ENCODE data around the gene RNF2. TPM values are rescaled to one million over a fixed set of nuclear protein-coding genes. Genes with fewer than 3 reads are reported as not detected.
"Not testable (repeated sequence)": the region's sequence is repeated elsewhere in the genome, so short reads cannot be mapped to it uniquely, and the experiment has no call there.

RNF2 gene
- total RNA-seq, 1 donor from 2014 or later = 30.6 TPM

DNA sequence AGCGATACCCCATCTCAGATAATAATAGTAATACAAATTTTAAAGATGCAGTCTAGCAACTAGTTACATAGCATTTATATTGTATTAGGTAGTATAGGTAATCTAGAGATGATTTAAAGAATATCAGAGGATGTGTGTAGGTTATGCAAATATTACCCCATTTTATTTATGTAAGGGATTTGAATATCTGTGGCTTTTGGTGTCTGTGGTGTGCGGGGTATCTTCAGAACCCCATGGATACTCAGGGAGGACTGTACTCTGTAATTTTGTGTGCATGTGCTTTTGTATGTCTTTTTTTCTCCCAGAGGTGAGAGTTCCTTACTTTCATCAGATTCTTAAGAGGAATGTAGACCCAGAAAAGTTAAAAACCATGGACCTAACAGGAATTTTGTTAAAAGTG lies 12.8 kb downstream of the RNF2 start:
- Mint-ChIP-seq H3K36me3 (ENCODE audit: low read depth) (peaks cover 13% of the 10 kb centered on the region), H3K27me3 (ENCODE audit: low read depth) (no peaks in the 10 kb centered on the region), H3K4me1 (ENCODE audit: low read depth) (peaks cover 10% of the 10 kb centered on the region), H3K4me3 (ENCODE audit: low read depth) (no peak overlapping the region), H3K27ac (no peak overlapping the region), H3K9me3 (no peaks in the 10 kb centered on the region)
- DNase-seq (ENCODE audit: low spot score) = no peak
- intact Hi-C loops (cut with micrococcal nuclease) = no loop called here

DNA sequence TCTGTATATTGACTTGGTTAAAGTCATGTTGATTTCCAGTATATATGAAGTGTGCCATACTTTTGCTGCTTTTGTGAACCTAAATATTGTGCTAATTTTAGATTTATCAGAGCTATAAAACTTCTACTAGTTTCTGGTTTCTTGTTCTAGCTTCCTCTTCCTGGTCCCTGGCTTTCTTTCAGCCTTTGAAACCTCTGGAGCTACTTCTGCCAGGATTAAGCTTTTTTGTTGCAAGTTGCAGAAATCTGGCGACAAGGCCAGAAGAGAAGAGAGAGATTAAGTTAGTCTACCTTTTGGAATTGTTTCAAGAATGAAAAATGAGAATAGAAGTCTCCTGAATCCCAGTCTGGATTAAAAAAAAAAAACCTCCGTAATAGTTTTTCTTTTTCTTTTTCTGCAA lies 13.5 kb downstream of the RNF2 start:
- no peak overlapping the region for H3K27ac Mint-ChIP-seq
- H3K36me3 Mint-ChIP-seq (ENCODE audit: low read depth) = peaks cover 12% of the 10 kb centered on the region

DNA sequence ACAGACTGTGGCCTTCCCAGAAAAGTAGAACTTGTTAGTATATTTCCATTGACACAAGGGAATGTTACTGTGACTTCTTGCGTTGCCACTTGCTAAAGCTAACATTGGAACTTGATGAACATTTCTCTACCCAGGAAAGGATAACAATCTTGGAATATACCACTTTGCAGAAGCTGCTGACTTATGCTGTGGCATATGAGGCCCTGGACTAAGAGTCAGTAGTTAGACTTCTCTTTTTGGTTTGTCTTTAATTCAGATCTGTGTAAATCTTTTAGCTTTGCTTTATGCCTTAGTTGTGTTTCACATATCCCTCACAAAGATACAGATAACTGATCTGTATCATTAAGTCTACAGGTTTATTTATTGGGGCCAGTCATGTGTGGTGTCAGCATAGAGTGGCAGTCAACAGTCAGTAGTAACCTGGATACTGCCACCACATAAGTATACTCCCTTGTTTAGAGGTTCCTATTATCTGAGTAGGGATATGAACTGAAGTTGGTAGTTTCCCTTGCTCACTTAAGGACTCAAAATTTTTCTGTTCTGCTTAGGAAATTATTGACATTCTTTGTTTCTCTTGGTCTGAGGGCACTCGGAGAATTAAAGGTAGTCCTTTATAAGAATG lies 14.7 kb downstream of the RNF2 start:
- peaks cover 10% of the 10 kb centered on the region for H3K4me1 Mint-ChIP-seq (ENCODE audit: low read depth)
- peaks cover 16% of the 10 kb centered on the region for H3K36me3 Mint-ChIP-seq (ENCODE audit: low read depth)
- no peak for DNase-seq (ENCODE audit: low spot score)
- H3K27me3 Mint-ChIP-seq (ENCODE audit: low read depth) = no peaks in the 10 kb centered on the region
- H3K27ac Mint-ChIP-seq = no peak overlapping the region
- intact Hi-C loops (cut with micrococcal nuclease) = no loop called here
- H3K4me3 Mint-ChIP-seq (ENCODE audit: low read depth) = no peak overlapping the region
- H3K9me3 Mint-ChIP-seq = no peaks in the 10 kb centered on the region

More for the DNA sequence above, 13.5 kb downstream of the RNF2 start:
- no peaks in the 10 kb centered on the region for H3K27me3 Mint-ChIP-seq (ENCODE audit: low read depth)
- no peak overlapping the region for H3K4me3 Mint-ChIP-seq (ENCODE audit: low read depth)
- H3K4me1 Mint-ChIP-seq (ENCODE audit: low read depth) = peaks cover 10% of the 10 kb centered on the region
- DNase-seq (ENCODE audit: low spot score) = no peak
- no peaks in the 10 kb centered on the region for H3K9me3 Mint-ChIP-seq
- intact Hi-C loops (cut with micrococcal nuclease) = no loop called here

DNA sequence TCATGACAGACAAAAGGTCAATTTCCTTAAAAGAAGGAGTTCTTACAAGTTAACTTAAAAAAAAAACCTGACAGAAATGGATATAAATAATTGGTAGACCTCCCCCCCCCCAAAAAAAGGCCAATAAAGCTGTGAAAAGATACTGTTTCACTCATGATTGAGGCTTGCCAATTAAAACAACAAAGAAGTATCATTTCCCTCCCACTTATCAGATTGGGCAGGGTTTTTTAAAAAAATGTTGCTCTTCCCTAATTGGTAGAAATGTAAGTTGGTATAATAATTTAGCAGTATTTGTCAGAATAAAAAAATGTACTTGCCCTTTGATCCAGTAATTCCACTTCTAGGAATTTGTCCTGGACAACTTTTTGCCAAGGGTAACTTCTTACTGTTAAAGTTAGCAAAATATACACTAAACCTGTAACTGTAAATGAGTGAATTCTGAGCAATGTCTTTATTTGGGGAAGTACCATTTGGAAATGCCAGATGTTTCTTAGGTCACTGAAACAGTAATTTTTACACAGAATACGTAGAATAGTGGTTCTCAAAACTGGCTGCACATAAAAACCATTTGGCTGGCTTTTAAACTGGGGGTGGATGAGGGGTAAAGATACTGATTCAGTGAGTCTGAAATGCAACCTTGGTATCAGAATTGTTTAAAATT lies 17.5 kb downstream of the RNF2 start:
- no peak for DNase-seq (ENCODE audit: low spot score)
- H3K9me3 Mint-ChIP-seq = no peaks in the 10 kb centered on the region
- H3K27ac Mint-ChIP-seq = no peak overlapping the region
- H3K36me3 Mint-ChIP-seq (ENCODE audit: low read depth) = peaks cover 26% of the 10 kb centered on the region
- no peaks in the 10 kb centered on the region for H3K27me3 Mint-ChIP-seq (ENCODE audit: low read depth)
- H3K4me1 Mint-ChIP-seq (ENCODE audit: low read depth) = peaks cover 20% of the 10 kb centered on the region
- no peak overlapping the region for H3K4me3 Mint-ChIP-seq (ENCODE audit: low read depth)
- intact Hi-C loops (cut with micrococcal nuclease) = no loop called here

DNA sequence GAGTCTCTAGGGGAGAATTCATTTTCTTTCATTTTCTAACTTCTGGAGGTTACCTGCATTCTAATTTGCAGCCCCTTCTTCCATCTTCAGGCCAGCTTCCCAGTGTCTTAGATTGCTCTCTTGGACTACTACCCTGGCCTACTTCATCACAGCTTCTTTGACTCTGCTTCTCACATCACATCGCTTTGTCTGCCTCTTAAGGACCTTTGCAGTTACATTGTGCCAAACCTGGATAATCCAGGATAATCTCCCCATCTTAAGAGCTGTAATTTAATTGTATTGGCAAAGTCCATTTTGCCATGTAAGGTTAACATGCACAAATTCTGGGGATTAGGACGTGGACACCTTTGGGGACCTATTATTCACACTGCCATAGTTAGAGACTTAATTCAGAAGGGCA lies 18.4 kb downstream of the RNF2 start:
- Mint-ChIP-seq H3K27ac (no peak overlapping the region), H3K27me3 (ENCODE audit: low read depth) (no peaks in the 10 kb centered on the region), H3K9me3 (no peaks in the 10 kb centered on the region), H3K4me1 (ENCODE audit: low read depth) (peaks cover 23% of the 10 kb centered on the region), H3K4me3 (ENCODE audit: low read depth) (no peak overlapping the region), H3K36me3 (ENCODE audit: low read depth) (peaks cover 26% of the 10 kb centered on the region)
- DNase-seq (ENCODE audit: low spot score) = no peak
- intact Hi-C loops (cut with micrococcal nuclease) = no loop called here

DNA sequence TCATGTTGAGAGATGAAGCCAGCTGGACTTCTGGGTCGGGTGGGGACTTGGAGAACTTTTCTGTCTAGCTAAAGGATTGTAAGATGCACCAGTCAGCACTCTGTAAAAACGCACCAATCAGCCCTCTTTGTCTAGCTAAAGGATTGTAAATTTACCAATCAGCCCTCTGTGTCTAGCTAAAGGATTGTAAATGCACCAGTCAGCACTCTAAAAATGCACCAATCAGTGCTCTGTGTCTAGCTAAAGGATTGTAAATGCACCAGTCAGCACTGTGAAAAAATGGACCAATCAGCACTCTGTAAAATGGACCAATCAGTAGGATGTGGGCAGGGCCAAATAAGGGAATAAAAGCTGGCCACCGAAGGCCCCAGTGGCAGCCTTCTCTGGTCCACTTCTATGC lies 19.6 kb downstream of the RNF2 start:
- H3K4me3 Mint-ChIP-seq (ENCODE audit: low read depth); DNase-seq (ENCODE audit: low spot score); H3K27ac Mint-ChIP-seq; H3K9me3 Mint-ChIP-seq; intact Hi-C loops (cut with micrococcal nuclease); H3K27me3 Mint-ChIP-seq (ENCODE audit: low read depth): not testable (repeated sequence)
- H3K4me1 Mint-ChIP-seq (ENCODE audit: low read depth) = peaks cover 22% of the 10 kb centered on the region
- H3K36me3 Mint-ChIP-seq (ENCODE audit: low read depth) = peaks cover 26% of the 10 kb centered on the region

DNA sequence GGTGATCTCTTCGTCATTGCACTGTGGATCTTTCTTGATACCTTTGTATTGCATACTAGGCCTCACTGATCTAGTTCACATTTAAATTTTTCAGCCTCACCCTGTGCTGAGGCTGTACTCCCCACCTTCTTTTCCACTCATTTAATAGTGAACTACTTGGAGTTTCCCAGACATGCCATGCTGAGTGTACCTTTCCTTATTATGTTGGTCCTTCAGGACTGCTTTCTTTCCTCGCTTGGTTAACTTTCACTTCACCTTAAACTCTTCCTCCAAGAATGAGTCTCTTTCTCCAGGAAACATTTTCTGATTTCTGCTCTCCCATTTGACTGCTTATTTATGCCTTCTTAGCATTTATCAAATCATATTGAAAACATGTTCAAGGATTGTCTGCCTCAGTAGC lies 20.8 kb downstream of the RNF2 start:
- H3K27me3 Mint-ChIP-seq (ENCODE audit: low read depth) = no peaks in the 10 kb centered on the region
- peaks cover 17% of the 10 kb centered on the region for H3K4me1 Mint-ChIP-seq (ENCODE audit: low read depth)
- intact Hi-C loops (cut with micrococcal nuclease) = no loop called here
- no peak overlapping the region for H3K4me3 Mint-ChIP-seq (ENCODE audit: low read depth)
- DNase-seq (ENCODE audit: low spot score) = no peak
- H3K9me3 Mint-ChIP-seq = no peaks in the 10 kb centered on the region
- no peak overlapping the region for H3K27ac Mint-ChIP-seq
- H3K36me3 Mint-ChIP-seq (ENCODE audit: low read depth) = peaks cover 26% of the 10 kb centered on the region

DNA sequence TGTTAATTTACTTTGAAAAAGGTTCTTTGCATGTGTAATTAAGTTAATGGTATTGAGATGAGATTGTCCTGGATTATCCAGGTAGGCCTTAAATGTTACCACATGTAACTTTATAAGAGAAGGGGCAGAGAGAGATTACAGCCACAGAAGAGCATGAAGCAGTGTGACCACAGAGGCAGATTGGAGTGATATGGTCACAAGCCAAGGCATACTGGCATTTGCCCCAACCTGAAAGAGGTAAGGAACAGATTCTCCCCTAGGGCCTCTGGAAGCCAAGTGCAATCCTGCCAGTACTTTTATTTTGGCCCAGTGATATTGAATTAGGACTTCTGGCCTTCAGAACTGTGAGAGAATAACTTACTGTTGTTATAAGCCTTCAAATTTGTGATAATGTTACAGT lies 23.0 kb downstream of the RNF2 start:
- H3K9me3 Mint-ChIP-seq = no peaks in the 10 kb centered on the region
- DNase-seq (ENCODE audit: low spot score) = no peak
- no peak overlapping the region for H3K27ac Mint-ChIP-seq
- H3K27me3 Mint-ChIP-seq (ENCODE audit: low read depth) = no peaks in the 10 kb centered on the region
- no peak overlapping the region for H3K4me3 Mint-ChIP-seq (ENCODE audit: low read depth)
- H3K4me1 Mint-ChIP-seq (ENCODE audit: low read depth) = peaks cover 12% of the 10 kb centered on the region
- peaks cover 23% of the 10 kb centered on the region for H3K36me3 Mint-ChIP-seq (ENCODE audit: low read depth)
- intact Hi-C loops (cut with micrococcal nuclease) = no loop called here

DNA sequence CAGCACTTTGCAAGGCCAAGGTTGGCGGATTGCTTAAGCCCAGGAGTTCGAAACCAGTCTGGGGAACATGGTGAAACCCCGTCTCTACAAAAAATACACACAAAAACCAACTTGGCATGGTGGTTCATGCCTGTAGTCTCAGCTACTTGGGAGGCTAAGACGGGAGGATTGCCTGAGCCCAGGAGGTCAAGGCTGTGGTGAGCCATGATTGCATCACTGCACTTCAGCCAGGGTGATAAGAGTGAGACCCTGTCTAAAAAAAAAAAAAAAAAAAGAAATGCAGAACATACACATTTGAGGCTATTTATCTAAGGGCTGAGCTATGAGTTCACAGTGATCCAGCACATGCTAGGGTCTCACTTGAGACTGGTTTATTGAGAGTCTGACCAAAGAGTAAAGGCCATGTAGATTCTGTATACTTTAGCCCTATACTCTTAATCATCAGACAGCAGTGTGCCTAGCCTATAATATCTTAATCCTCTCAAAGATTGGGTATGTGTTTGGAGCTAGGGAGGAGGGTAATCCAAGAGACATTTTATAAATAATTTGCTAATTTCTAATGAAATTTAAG lies 23.9 kb downstream of the RNF2 start:
- no peak overlapping the region for H3K27ac Mint-ChIP-seq
- no peak for DNase-seq (ENCODE audit: low spot score)
- no peaks in the 10 kb centered on the region for H3K27me3 Mint-ChIP-seq (ENCODE audit: low read depth)
- intact Hi-C loops (cut with micrococcal nuclease) = no loop called here
- no peak overlapping the region for H3K4me3 Mint-ChIP-seq (ENCODE audit: low read depth)
- H3K9me3 Mint-ChIP-seq = no peaks in the 10 kb centered on the region
- H3K4me1 Mint-ChIP-seq (ENCODE audit: low read depth) = peaks cover 12% of the 10 kb centered on the region
- peaks cover 21% of the 10 kb centered on the region for H3K36me3 Mint-ChIP-seq (ENCODE audit: low read depth)

DNA sequence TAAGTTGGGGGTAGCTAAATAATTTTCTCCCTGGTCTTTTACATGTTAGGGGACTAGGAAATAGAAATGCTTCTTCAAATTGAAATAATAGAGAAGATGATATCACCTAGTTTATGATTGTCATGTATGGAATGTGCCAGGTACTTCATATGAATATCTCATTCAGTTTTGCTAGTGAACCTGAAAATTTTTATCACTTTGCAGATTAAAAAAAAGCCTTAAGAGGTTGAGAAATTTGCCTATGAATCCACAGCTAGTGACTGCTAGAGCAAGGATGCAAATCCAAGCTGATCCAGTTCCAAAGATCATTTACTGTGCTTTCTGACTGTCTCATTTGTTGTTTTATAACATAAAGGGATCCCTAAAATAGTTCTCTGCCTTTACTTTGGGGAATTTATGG lies 24.7 kb downstream of the RNF2 start:
- peaks cover 12% of the 10 kb centered on the region for H3K4me1 Mint-ChIP-seq (ENCODE audit: low read depth)
- H3K36me3 Mint-ChIP-seq (ENCODE audit: low read depth) = peaks cover 17% of the 10 kb centered on the region
- no peak overlapping the region for H3K4me3 Mint-ChIP-seq (ENCODE audit: low read depth)
- no peaks in the 10 kb centered on the region for H3K27me3 Mint-ChIP-seq (ENCODE audit: low read depth)
- intact Hi-C loops (cut with micrococcal nuclease) = no loop called here
- no peaks in the 10 kb centered on the region for H3K9me3 Mint-ChIP-seq
- no peak overlapping the region for H3K27ac Mint-ChIP-seq
- DNase-seq (ENCODE audit: low spot score) = no peak

DNA sequence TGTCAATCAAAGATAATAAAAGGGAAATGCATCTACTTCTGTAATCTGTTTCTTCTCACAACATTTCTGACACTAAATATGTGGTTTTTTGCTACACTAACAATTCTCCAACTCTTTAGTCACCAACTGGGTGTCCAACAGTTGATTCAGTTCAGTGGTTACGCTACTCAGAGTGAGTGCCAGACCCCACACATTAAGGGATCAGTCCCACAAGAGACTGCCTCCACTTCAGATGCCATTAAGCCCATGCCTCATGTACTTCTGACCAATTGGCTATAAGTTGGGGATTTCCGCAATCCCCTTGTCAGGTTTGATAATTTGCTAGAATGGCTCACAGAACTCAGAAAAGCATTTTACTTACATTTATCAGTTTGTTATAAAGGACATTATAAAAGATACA lies 28.4 kb downstream of the RNF2 start:
- Mint-ChIP-seq H3K4me3 (ENCODE audit: low read depth) (no peak overlapping the region), H3K4me1 (ENCODE audit: low read depth) (no peaks in the 10 kb centered on the region), H3K27me3 (ENCODE audit: low read depth) (no peaks in the 10 kb centered on the region), H3K9me3 (no peaks in the 10 kb centered on the region), H3K27ac (no peak overlapping the region), H3K36me3 (ENCODE audit: low read depth) (peaks cover 4% of the 10 kb centered on the region)
- DNase-seq (ENCODE audit: low spot score) = no peak
- intact Hi-C loops (cut with micrococcal nuclease) = no loop called here

DNA sequence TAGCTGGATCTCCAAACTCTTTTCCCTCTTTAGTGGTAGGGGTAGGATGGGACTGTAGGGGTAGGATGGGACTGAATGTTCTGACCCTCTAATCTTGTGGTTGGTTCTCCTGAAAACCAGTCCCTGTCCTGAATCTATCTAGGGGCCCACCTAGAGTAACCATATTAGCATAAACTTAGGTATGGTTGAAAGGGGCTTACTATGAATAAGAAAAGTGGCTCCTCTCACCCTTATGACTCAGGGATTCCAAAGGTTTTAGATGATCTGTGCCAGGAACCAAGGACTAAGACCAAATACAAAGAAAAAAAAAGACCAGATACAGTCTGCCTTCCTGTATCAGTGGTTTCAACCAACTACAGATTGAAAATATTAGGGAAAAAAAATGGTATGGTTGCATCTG lies 28.9 kb downstream of the RNF2 start:
- H3K36me3 Mint-ChIP-seq (ENCODE audit: low read depth) = peaks cover 4% of the 10 kb centered on the region
- no peak for DNase-seq (ENCODE audit: low spot score)
- H3K27me3 Mint-ChIP-seq (ENCODE audit: low read depth) = no peaks in the 10 kb centered on the region
- intact Hi-C loops (cut with micrococcal nuclease) = no loop called here
- no peaks in the 10 kb centered on the region for H3K4me1 Mint-ChIP-seq (ENCODE audit: low read depth)
- H3K27ac Mint-ChIP-seq = no peak overlapping the region
- no peaks in the 10 kb centered on the region for H3K9me3 Mint-ChIP-seq
- no peak overlapping the region for H3K4me3 Mint-ChIP-seq (ENCODE audit: low read depth)

DNA sequence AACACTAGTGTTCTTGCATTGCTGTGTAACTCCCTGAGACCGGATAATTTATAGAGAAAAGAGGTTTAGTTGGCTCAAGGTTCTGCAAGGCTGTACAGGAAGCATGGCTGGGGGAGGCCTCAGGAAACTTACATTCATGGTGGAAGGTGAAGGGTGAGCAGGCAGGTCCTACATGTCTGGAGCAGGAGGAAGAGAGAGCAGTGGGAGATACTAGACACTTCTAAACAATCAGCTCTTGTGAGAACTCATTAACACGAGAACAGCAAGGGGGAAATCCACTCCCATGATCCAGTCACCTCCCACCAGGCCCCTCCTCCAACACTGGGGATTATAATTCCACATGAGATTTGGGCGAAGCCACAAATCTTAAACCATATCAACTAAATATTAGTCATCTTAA lies 30.1 kb downstream of the RNF2 start:
- Mint-ChIP-seq H3K9me3 (no peaks in the 10 kb centered on the region), H3K27ac (no peak overlapping the region), H3K36me3 (ENCODE audit: low read depth) (peaks cover 4% of the 10 kb centered on the region), H3K4me1 (ENCODE audit: low read depth) (no peaks in the 10 kb centered on the region), H3K4me3 (ENCODE audit: low read depth) (no peak overlapping the region), H3K27me3 (ENCODE audit: low read depth) (no peaks in the 10 kb centered on the region)
- no peak for DNase-seq (ENCODE audit: low spot score)
- intact Hi-C loops (cut with micrococcal nuclease) = no loop called here

Measured in activated T-helper 2 cell treated with anti-CD3 and anti-CD28 coated beads, Interferon-gamma antibody, Interleukin-2, Interleukin-4, amounts not matched to agents 10 μg/mL and 5 μg/mL and 100 μg/mL, durations not matched to agents 14 hours and 24 hours and 36 hours (primary cell).